ENCODE measurements around the gene GPR62. TPM values are rescaled to one million over a fixed set of nuclear protein-coding genes. Genes with fewer than 3 reads are reported as not detected.

The GPR62 gene
- total and polyA plus RNA-seq, 8 donors, result 0.17 to 0.35 (median 0.30) TPM; not detected in 2

GRCh38 chr3:51938780-51939425 is 16.3 kb upstream of the GPR62 start:
- H3K27me3 ChIP-seq, result no peaks in the 10 kb centered on the region
- H3K36me3 ChIP-seq, result peaks cover 0 to 49% of the 10 kb centered on the region in 2 donors
- TF ChIP-seq CTCF (IDR thresholded peaks at IDR 0.05), result no peak
- no peak for DNase-seq
- intact Hi-C loops (cut with DNase I), result no loop called here
- H3K27ac ChIP-seq, result no peak overlapping the region
- ATAC-seq, result no peak
- H3K4me1 ChIP-seq, result peaks cover 11 to 41% of the 10 kb centered on the region in 2 donors
- H3K9me3 ChIP-seq, result no peaks in the 10 kb centered on the region
- H3K4me3 ChIP-seq, result no peak overlapping the region

GRCh38 chr3:51940648-51941462 is 14.3 kb upstream of the GPR62 start:
- Histone ChIP-seq H3K27ac (peak overlapping the region in 1 of 2 donors; percentile 88), H3K9me3 (no peaks in the 10 kb centered on the region), H3K4me3 (peak overlapping the region; percentile 63 to 86), H3K27me3 (no peaks in the 10 kb centered on the region), H3K4me1 (peaks cover 11 to 41% of the 10 kb centered on the region in 2 donors), H3K36me3 (peaks cover 0 to 37% of the 10 kb centered on the region in 2 donors)
- intact Hi-C loops (cut with DNase I), result no loop called here
- TF ChIP-seq CTCF (IDR thresholded peaks at IDR 0.05), result no peak
- no peak for DNase-seq
- no peak for ATAC-seq

- no peak for TF ChIP-seq CTCF (IDR thresholded peaks at IDR 0.05)
- intact Hi-C loops (cut with DNase I), result no loop called here
- peak overlapping the region; percentile 63 to 86 for H3K4me3 ChIP-seq
- H3K27me3 ChIP-seq, result no peaks in the 10 kb centered on the region
- no peaks in the 10 kb centered on the region for H3K9me3 ChIP-seq
- peaks cover 11 to 41% of the 10 kb centered on the region in 2 donors for H3K4me1 ChIP-seq
- peak overlapping the region; percentile 5 to 88 for H3K27ac ChIP-seq
- ATAC-seq (no peak), DNase-seq (no peak)
- peaks cover 0 to 31% of the 10 kb centered on the region in 2 donors for H3K36me3 ChIP-seq
Observed at GRCh38 chr3:51941463-51941797, 13.8 kb upstream of the GPR62 start.

GRCh38 chr3:51941798-51942602 is 13.2 kb upstream of the GPR62 start, which contains the start of the genes PARP3 and RRP9:
TSS of gene PARP3 (plus strand) at chr3:51942363. CDS start at chr3:51943356, 993 bp downstream.
TSS of gene RRP9 (minus strand) at chr3:51941904. CDS start at chr3:51941867, 37 bp downstream.
- peaks cover 0 to 25% of the 10 kb centered on the region in 2 donors for H3K36me3 ChIP-seq
- H3K4me3 ChIP-seq, result peak within 1 kb of the TSS; percentile 63 to 86
- DNase-seq, result peak; percentile 99 to 100 (median 100)
- H3K4me1 ChIP-seq, result peaks cover 11 to 41% of the 10 kb centered on the region in 2 donors
- ATAC-seq, result peak; percentile 93
- peak within 1 kb of the TSS; percentile 88 to 93 for H3K27ac ChIP-seq
- TF ChIP-seq CTCF (IDR thresholded peaks at IDR 0.05), result peak; percentile 99 to 100
- intact Hi-C loops (cut with DNase I), result no loop called here
- no peaks in the 10 kb centered on the region for H3K27me3 ChIP-seq
- no peaks in the 10 kb centered on the region for H3K9me3 ChIP-seq
